Nephron progenitor cell (in vitro differentiated cells): ENCODE results near the gene KLK15.

Source experiments
- DNase-seq: peaks from one replicate; pipeline ENCODE4 v3.0.0; 2021
- H3K27ac Mint-ChIP-seq: 2 replicates; pipeline ENCODE4 v1.8.0; 2021; ENCODE audit warnings: mild to moderate bottlenecking, moderate library complexity, mixed read lengths
- H3K27me3 Mint-ChIP-seq: 2 replicates; pipeline ENCODE4 v1.8.0; 2021; ENCODE audit warnings: mild to moderate bottlenecking, low read depth, mixed read lengths; ENCODE audit not compliant: poor library complexity
- H3K36me3 Mint-ChIP-seq: 2 replicates; pipeline ENCODE4 v1.8.0; 2021; ENCODE audit warnings: low read depth, mixed read lengths
- H3K4me1 Mint-ChIP-seq: 2 replicates; pipeline ENCODE4 v1.8.0; 2021; ENCODE audit warnings: mixed read lengths
- H3K4me3 Mint-ChIP-seq: 2 replicates; pipeline ENCODE4 v1.8.0; 2021; ENCODE audit warnings: mild to moderate bottlenecking, moderate library complexity, mixed read lengths
- H3K9me3 Mint-ChIP-seq: 2 replicates; pipeline ENCODE4 v1.8.0; 2021; ENCODE audit warnings: mild to moderate bottlenecking, moderate library complexity, mixed read lengths
- TF ChIP-seq, protein P1 (sequence below): fragments of 200-600 bp; sonication (generic); IDR thresholded peaks from 2 replicates; pipeline ENCODE4 v1.5.0; 2021; ENCODE audit warnings: antibody characterized with exemption

The KLK15 gene

DNA sequence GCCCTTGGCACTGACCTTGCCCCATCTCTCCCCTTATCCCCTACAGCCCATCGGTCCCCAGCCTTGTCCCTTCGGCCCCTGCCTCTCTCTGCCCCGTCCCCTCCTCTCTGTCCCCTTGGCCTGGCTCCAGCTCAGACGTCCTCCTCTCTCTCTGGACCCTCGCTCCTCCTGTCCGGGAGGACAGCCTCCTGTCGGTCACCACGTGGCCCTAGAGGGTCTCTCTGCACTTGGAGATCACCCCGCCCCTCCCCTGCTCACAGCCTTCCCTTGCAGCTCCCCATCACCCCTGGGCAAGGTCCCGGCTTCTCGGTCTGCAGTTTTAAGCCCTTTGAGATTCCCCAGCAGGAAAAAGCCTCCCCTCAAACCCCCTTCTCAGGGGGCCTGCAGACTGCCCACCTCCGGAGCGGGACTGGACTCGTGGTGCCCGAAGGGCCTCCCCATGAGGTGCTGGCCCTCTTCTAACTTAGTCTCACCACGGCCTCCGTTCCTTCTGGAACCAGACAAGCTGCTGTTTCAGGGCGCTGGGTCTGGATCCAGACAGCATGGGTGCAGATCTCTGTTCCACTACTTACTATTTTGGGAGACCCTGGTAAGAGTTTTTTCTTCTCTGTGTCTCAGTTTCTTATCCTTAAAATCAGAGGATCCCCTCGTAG is 3.3 kb upstream of the KLK15 start:
- peak overlapping the region; percentile 88 for H3K4me3 Mint-ChIP-seq
- TF ChIP-seq, protein P1, sequence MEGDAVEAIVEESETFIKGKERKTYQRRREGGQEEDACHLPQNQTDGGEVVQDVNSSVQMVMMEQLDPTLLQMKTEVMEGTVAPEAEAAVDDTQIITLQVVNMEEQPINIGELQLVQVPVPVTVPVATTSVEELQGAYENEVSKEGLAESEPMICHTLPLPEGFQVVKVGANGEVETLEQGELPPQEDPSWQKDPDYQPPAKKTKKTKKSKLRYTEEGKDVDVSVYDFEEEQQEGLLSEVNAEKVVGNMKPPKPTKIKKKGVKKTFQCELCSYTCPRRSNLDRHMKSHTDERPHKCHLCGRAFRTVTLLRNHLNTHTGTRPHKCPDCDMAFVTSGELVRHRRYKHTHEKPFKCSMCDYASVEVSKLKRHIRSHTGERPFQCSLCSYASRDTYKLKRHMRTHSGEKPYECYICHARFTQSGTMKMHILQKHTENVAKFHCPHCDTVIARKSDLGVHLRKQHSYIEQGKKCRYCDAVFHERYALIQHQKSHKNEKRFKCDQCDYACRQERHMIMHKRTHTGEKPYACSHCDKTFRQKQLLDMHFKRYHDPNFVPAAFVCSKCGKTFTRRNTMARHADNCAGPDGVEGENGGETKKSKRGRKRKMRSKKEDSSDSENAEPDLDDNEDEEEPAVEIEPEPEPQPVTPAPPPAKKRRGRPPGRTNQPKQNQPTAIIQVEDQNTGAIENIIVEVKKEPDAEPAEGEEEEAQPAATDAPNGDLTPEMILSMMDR: no peak
- no peak for DNase-seq
- peaks cover 89% of the 10 kb centered on the region for H3K27me3 Mint-ChIP-seq
- no peak overlapping the region for H3K27ac Mint-ChIP-seq
- no peaks in the 10 kb centered on the region for H3K36me3 Mint-ChIP-seq
- H3K4me1 Mint-ChIP-seq: peaks cover 12% of the 10 kb centered on the region
- H3K9me3 Mint-ChIP-seq: peaks cover 5% of the 10 kb centered on the region

DNA sequence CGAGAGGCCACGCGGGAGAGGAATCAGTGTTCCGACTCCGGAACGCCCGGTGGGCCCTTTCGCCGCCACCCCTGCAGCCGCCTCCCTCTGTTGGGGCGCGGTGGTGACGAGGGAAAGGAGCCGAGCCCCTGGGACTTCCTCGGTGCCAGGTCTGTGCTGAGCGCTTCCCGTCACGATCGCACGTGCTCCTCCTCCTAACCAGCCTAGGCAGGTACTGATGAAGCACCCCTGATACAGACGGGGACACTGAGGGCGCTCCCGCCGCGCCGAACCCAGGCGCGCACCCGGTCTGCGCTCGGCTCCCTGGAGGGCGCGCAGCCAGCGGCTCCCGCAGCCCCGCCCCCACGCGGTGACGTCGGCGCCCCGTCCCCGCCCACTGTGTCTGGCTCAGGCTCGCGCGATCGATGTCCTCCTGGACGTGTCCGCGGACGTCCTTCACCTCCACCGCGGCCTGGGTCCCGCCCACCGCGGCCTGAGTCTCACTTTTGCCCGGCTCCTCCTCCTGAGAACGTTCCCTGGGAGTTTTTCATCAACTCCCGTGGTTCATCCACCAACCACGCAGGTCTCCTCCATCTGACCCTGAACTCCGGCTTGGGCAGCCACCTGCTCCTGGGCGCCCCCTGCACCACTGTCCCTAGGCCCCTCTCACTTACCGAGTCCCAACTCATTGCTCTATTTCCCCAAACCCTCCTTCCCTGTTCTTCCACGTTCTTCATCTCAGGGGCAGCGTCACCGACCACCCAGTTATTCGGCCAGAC is 2.6 kb upstream of the KLK15 start:
- DNase-seq: peak; percentile 95
- TF ChIP-seq, protein P1: no peak
- Mint-ChIP-seq H3K9me3 (no peaks in the 10 kb centered on the region), H3K4me1 (peaks cover 12% of the 10 kb centered on the region), H3K27me3 (peaks cover 87% of the 10 kb centered on the region), H3K36me3 (no peaks in the 10 kb centered on the region), H3K4me3 (peak overlapping the region; percentile 88), H3K27ac (no peak overlapping the region)

DNA sequence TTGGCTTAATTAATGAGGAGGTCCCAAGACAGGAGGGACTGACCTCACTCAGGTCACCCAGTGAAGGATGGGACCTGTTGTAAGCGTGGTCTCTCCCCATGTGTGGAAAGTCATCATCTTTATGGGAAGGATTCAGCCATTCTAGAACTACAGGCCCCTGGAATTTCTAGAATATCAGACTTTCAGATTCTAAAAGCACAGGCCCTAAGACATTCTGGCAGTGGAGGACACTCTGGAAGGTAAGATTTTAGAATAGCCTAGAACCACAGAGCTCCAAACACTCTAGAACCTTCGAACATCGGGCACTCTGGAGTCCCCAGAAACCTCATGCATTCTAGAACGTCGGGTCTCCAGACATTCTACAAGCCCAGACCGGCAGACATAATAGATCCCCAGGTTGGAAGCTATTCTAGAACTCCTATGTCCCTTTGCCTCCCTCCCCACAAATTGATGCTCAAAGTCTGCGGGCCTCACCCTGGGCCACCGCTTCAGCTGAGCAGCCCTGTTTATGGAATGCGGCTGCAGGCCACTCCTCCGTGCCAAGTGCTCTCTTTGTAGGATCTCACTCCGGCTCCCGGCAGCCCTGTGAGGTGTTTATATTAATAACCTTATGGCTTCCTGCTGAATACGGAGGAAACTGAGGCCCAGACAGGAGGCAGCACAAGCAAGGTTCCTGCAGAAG is 1.9 kb upstream of the KLK15 start:
- no peaks in the 10 kb centered on the region for H3K36me3 Mint-ChIP-seq
- peak overlapping the region; percentile 88 for H3K4me3 Mint-ChIP-seq
- TF ChIP-seq, protein P1: no peak
- no peak overlapping the region for H3K27ac Mint-ChIP-seq
- H3K9me3 Mint-ChIP-seq: no peaks in the 10 kb centered on the region
- peaks cover 12% of the 10 kb centered on the region for H3K4me1 Mint-ChIP-seq
- peaks cover 86% of the 10 kb centered on the region for H3K27me3 Mint-ChIP-seq
- no peak for DNase-seq

DNA sequence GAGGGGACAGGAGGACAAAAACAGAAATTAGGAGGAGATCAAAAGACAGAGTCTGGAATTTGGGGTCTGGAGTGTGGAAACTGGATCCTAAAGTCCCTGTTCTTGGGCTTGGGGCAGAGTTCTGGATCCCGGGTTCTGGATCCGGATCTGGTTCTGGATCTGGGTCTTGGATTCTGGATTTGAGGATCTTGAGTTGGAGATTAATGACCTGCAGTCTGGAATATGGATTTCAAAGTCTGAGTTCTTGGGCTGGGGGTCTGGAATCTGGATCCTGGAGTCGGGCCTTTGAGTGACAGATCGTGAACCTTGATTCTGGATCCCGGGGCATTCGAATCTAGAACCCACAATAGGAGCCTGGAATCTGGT is 411 bp upstream of the KLK15 start:
- H3K4me3 Mint-ChIP-seq: peak overlapping the region; percentile 5
- TF ChIP-seq, protein P1: no peak
- no peaks in the 10 kb centered on the region for H3K9me3 Mint-ChIP-seq
- H3K27ac Mint-ChIP-seq: no peak overlapping the region
- no peaks in the 10 kb centered on the region for H3K36me3 Mint-ChIP-seq
- peaks cover 12% of the 10 kb centered on the region for H3K4me1 Mint-ChIP-seq
- H3K27me3 Mint-ChIP-seq: peaks cover 79% of the 10 kb centered on the region
- DNase-seq: no peak

GRCh38 chr19:50832666-50833065 is 708 bp downstream of the KLK15 start:
- Mint-ChIP-seq H3K27me3 (peaks cover 76% of the 10 kb centered on the region), H3K36me3 (no peaks in the 10 kb centered on the region), H3K4me1 (peaks cover 12% of the 10 kb centered on the region)

More at GRCh38 chr19:50832666-50833065, 708 bp downstream of the KLK15 start:
- DNase-seq: no peak
- Mint-ChIP-seq H3K9me3 (no peaks in the 10 kb centered on the region), H3K4me3 (no peak overlapping the region), H3K27ac (no peak overlapping the region)
- TF ChIP-seq, protein P1: no peak
